ENCODE data around the gene CAPN1. TPM values are rescaled to one million over a fixed set of nuclear protein-coding genes. Genes with fewer than 3 reads are reported as not detected.
A peak's percentile ranks its signal among the peaks of the same experiment; 100 is the strongest.

Gene CAPN1
- total and polyA plus RNA-seq, 12 donors, result 20.6 to 333 (median 135) TPM

- Histone ChIP-seq H3K4me3 (peak overlapping the region; percentile 52 to 92 (median 84)), H3K36me3 (replicated peaks in 1 of 2) (peaks cover 0 to 44% of the 10 kb centered on the region in 2 donors), H3K4me1 (replicated peaks in 1 of 2) (peaks cover 18 to 38% of the 10 kb centered on the region in 2 donors), H3K9me3 (replicated peaks in 1 of 3) (no peaks in the 10 kb centered on the region), H3K27ac (peak overlapping the region; percentile 80 to 98 (median 96)), H3K27me3 (no peaks in the 10 kb centered on the region)
- intact Hi-C loops (cut with DNase I), result no loop called here
- peak in 6 of 7 donors; percentile 56 to 73 (median 68) for DNase-seq
- WGBS, 4 donors, result 0 to 3% (median 1%) methylated on average over 12 to 20 of the region's 20 CpGs
- TF ChIP-seq POLR2A (IDR thresholded peaks at IDR 0.05), result no peak
- TF ChIP-seq CTCF (IDR thresholded peaks at IDR 0.05), result no peak
Observed at GRCh38 chr11:65133724-65134123, 48.0 kb upstream of the CAPN1 start.

DNA sequence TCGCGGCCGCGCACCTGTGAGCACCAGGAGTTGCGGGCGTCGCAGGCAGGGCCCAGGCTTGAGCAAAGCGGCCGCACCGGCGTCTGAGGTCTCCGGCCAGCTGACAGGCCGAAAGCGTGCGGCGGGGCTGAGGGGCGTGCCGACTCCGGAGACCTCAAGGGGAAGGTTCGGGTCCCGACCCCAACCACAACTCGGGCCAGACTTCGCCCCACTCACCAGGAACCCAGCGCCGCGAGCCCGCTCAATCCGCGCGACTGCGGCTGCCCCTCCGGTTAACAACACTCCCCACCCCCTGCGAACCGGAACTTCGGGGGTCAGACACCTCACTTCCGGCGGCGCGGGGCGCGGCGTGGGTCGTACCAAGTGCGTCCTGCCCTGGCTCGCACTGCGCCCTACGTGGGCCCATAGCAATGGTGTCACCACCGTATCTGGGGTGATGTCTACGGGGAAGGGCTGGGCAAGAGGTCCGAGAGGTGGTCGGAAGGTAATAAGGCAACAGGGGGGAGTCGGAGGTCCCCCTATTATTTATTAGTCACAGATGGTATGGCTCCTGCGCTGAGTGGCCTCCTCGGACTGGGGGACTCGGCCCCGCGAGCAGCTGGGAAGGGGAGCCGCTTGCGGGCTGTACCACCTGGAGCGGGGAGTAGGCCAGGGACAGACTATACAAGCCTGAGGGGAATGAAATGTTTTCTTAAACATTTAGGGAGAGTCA lies 47.3 kb upstream of the CAPN1 start, which contains the start of gene SYVN1:
Gene SYVN1, minus strand, starts transcription at position 280 of the 712 bp plus-strand sequence. CDS start 918 bp downstream, outside the sequence.
- H3K4me3 ChIP-seq, result peak within 1 kb of the TSS; percentile 52 to 92 (median 84)
- H3K9me3 ChIP-seq (replicated peaks in 1 of 3), result no peaks in the 10 kb centered on the region
- intact Hi-C loops (cut with DNase I), result no loop called here
- peaks cover 18 to 31% of the 10 kb centered on the region in 2 donors for H3K4me1 ChIP-seq (replicated peaks in 1 of 2)
- H3K27me3 ChIP-seq, result no peaks in the 10 kb centered on the region
- 0 to 1% (median 1%) methylated on average over 16 to 60 of the region's 60 CpGs for WGBS, 4 donors
- TF ChIP-seq POLR2A (IDR thresholded peaks at IDR 0.05) (peak; percentile 88 to 92), CTCF (IDR thresholded peaks at IDR 0.05) (no peak)
- H3K27ac ChIP-seq, result peak within 1 kb of the TSS; percentile 80 to 98 (median 96)
- peaks cover 0 to 37% of the 10 kb centered on the region in 2 donors for H3K36me3 ChIP-seq (replicated peaks in 1 of 2)
- DNase-seq, result peak; percentile 90 to 94 (median 92)

- 1 to 4% (median 2%) methylated on average over 14 to 24 of the region's 24 CpGs for WGBS, 4 donors
- Histone ChIP-seq H3K9me3 (replicated peaks in 1 of 3) (no peaks in the 10 kb centered on the region), H3K4me1 (replicated peaks in 1 of 2) (peaks cover 18 to 29% of the 10 kb centered on the region in 2 donors), H3K4me3 (peak overlapping the region; percentile 52 to 92 (median 84)), H3K27me3 (no peaks in the 10 kb centered on the region), H3K27ac (peak overlapping the region; percentile 80 to 98 (median 96)), H3K36me3 (replicated peaks in 1 of 2) (peaks cover 0 to 30% of the 10 kb centered on the region in 2 donors)
- intact Hi-C loops (cut with DNase I), result loop anchor here in 1 of 2 donors (5.0 kb wide), 1 partner anchor 47 kb away; the partner anchor contains the start of gene CAPN1
- DNase-seq, result peak; percentile 90 to 98 (median 97)
- TF ChIP-seq POLR2A (IDR thresholded peaks at IDR 0.05) (peak in 1 of 2 donors; percentile 64), CTCF (IDR thresholded peaks at IDR 0.05) (no peak)
Observed at GRCh38 chr11:65134952-65135632, 46.6 kb upstream of the CAPN1 start.

DNA sequence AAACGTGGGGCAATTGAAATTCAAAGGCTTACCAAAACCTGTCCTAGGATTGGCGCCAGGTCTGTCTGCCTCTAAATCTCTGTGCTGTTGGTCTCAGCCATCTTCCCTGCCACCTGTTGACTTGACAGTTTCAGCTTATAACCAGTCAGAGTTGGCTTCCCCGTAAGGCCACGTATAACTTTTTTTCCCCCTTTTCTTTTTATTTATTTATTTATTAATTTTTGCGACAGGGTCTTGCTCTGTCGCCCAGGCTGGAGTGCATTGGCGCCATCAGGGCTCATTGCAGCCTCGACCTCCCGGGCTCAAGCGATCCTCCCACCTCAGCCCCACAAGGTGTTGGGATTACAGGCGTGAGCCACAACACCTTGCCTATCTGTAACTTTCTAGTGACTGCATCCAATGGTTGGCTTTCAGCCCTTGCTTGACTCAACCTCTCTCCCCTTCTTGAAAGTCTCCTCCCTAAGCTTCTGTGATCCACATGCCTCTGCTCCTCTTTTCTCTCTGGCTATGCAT lies 46.0 kb upstream of the CAPN1 start:
- intact Hi-C loops (cut with DNase I), result loop anchor here in 1 of 2 donors (5.0 kb wide), 1 partner anchor 47 kb away; the partner anchor contains the start of gene CAPN1
- peak in 1 of 7 donors; percentile 52 for DNase-seq
- Histone ChIP-seq H3K9me3 (replicated peaks in 1 of 3) (no peaks in the 10 kb centered on the region), H3K27ac (peak overlapping the region in 3 of 5 donors; percentile 96 to 98 (median 96)), H3K27me3 (no peaks in the 10 kb centered on the region), H3K4me3 (peak overlapping the region in 2 of 4 donors; percentile 78 to 92), H3K36me3 (replicated peaks in 1 of 2) (peaks cover 0 to 24% of the 10 kb centered on the region in 2 donors), H3K4me1 (replicated peaks in 1 of 2) (peaks cover 18 to 29% of the 10 kb centered on the region in 2 donors)
- 57 to 64% (median 61%) methylated on average over 11 of the region's 11 CpGs for WGBS, 4 donors
- TF ChIP-seq POLR2A (IDR thresholded peaks at IDR 0.05) (no peak), CTCF (IDR thresholded peaks at IDR 0.05) (no peak)

Data from adrenal gland (tissue), 12 donors.